ENCODE measurements around the gene MKS1. TPM values are rescaled to one million over a fixed set of nuclear protein-coding genes. Genes with fewer than 3 reads are reported as not detected.

Gene MKS1
- total and polyA plus RNA-seq, 2 experiments from 2014 or later = 14.0 to 17.4 TPM

DNA sequence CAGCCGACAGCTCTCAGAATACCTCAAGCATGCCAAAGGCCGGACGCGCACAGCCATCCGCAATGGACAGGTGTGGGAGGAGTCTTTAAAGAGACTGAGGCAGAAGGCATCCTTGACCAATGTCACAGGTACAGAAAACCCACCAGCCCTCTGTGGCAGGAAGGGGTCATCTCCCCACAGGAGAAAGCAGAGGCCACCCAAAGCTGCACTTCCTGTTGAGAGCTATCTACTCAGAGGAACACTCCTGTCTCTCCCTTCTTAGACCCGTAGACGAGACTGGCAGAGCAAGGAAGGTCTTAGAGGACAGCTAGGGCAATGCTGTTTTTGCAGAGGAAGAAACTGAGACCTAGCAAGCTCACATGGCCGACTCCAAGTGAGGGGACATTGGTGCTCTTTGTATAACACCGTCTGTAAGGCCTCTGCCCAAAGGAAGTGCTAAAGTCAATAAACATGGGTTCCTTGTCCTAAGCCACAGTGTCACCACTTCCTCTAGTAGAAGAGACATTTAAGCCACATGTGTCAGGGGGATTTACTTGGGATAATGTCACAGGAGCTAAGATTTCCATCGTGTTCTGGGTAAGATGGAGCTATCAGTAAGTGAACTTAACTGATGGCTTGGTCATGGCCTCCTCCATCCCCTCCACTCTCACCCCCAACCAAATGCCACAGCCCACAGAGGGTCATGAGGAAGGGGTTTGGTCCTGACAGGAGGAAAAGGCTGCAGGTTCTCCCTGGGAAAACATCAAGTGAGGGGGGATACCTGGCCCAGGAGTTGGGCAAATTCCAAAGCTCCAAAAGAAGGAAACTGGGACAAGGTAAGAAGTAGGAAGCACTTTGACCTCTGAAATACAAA, 28.7 kb upstream of the MKS1 start:
- ATAC-seq (no peak), DNase-seq (ENCODE audit: low spot score) (no peak)
- Histone ChIP-seq H4K20me1 (replicated peaks; ENCODE audit: insufficient read depth) (no peaks in the 10 kb centered on the region), H3K9me2 (ENCODE audit: insufficient read depth) (0 out of 2 replicates have a peak, but pooled peaks cover 4% of the 10 kb centered on the region), H3K4me3 (no peak overlapping the region), H3K4me2 (no peak overlapping the region; the same call in 1 of the 2 replicates), H3K79me2 (replicated peaks; ENCODE audit: insufficient read depth) (no peaks in the 10 kb centered on the region), H3F3A (replicated peaks; ENCODE audit: low read depth) (no peaks in the 10 kb centered on the region), H3K27me3 (ENCODE audit: insufficient read depth) (peaks cover 66% of the 10 kb centered on the region), H2AFZ (no peak overlapping the region), H3K4me1 (ENCODE audit: insufficient read depth) (peaks cover 10% of the 10 kb centered on the region; the same call in 1 of the 2 replicates), H3K36me3 (ENCODE audit: insufficient read depth) (no peaks in the 10 kb centered on the region), H3K27ac (ENCODE audit: low read depth) (no peak overlapping the region)
- H3K4me1 Mint-ChIP-seq = peaks cover 19% of the 10 kb centered on the region
- H3K9me3 Mint-ChIP-seq = peaks cover 12% of the 10 kb centered on the region
- H3K27ac Mint-ChIP-seq = no peak overlapping the region
- peaks cover 64% of the 10 kb centered on the region for H3K27me3 Mint-ChIP-seq (ENCODE audit: insufficient read depth, low read depth, poor library complexity)
- no peak overlapping the region for H3K4me3 Mint-ChIP-seq
- peaks cover 8% of the 10 kb centered on the region for H3K36me3 Mint-ChIP-seq (ENCODE audit: low read depth)
- TF ChIP-seq, protein P1, sequence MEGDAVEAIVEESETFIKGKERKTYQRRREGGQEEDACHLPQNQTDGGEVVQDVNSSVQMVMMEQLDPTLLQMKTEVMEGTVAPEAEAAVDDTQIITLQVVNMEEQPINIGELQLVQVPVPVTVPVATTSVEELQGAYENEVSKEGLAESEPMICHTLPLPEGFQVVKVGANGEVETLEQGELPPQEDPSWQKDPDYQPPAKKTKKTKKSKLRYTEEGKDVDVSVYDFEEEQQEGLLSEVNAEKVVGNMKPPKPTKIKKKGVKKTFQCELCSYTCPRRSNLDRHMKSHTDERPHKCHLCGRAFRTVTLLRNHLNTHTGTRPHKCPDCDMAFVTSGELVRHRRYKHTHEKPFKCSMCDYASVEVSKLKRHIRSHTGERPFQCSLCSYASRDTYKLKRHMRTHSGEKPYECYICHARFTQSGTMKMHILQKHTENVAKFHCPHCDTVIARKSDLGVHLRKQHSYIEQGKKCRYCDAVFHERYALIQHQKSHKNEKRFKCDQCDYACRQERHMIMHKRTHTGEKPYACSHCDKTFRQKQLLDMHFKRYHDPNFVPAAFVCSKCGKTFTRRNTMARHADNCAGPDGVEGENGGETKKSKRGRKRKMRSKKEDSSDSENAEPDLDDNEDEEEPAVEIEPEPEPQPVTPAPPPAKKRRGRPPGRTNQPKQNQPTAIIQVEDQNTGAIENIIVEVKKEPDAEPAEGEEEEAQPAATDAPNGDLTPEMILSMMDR (conservative IDR thresholded peaks at IDR 0.05; ENCODE audit: low read depth in 2 of 2) = no peak
- no peak for TF ChIP-seq POLR2AphosphoS5 (IDR thresholded peaks at IDR 0.05; ENCODE audit: low read depth)
- TF ChIP-seq, protein P2, sequence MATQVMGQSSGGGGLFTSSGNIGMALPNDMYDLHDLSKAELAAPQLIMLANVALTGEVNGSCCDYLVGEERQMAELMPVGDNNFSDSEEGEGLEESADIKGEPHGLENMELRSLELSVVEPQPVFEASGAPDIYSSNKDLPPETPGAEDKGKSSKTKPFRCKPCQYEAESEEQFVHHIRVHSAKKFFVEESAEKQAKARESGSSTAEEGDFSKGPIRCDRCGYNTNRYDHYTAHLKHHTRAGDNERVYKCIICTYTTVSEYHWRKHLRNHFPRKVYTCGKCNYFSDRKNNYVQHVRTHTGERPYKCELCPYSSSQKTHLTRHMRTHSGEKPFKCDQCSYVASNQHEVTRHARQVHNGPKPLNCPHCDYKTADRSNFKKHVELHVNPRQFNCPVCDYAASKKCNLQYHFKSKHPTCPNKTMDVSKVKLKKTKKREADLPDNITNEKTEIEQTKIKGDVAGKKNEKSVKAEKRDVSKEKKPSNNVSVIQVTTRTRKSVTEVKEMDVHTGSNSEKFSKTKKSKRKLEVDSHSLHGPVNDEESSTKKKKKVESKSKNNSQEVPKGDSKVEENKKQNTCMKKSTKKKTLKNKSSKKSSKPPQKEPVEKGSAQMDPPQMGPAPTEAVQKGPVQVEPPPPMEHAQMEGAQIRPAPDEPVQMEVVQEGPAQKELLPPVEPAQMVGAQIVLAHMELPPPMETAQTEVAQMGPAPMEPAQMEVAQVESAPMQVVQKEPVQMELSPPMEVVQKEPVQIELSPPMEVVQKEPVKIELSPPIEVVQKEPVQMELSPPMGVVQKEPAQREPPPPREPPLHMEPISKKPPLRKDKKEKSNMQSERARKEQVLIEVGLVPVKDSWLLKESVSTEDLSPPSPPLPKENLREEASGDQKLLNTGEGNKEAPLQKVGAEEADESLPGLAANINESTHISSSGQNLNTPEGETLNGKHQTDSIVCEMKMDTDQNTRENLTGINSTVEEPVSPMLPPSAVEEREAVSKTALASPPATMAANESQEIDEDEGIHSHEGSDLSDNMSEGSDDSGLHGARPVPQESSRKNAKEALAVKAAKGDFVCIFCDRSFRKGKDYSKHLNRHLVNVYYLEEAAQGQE (IDR thresholded peaks at IDR 0.05; ENCODE audit: unreplicated experiment) = no peak

DNA sequence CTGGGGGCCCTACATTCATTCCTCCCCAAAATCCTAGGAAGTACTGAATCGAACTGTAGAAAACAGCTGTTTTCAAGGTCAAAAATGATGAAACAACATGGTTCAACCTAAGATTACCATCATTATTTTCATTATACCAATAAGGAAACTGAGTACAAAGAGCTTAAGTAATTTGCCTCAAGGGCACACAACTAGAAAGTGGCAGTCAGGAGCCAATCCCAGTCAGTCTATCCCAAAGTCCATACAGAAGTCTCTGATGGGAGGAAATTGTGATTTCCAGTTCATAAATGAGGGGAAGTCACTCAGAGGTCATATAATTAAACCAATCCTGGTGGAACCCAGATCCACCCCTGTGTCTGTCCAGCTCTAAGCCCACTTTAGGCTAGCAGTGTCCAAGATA, 27.7 kb upstream of the MKS1 start:
- Histone ChIP-seq H3K36me3 (ENCODE audit: insufficient read depth) (no peaks in the 10 kb centered on the region), H3K27ac (ENCODE audit: low read depth) (no peak overlapping the region), H3K4me2 (no peak overlapping the region), H2AFZ (no peak overlapping the region), H3K79me2 (replicated peaks; ENCODE audit: insufficient read depth) (no peaks in the 10 kb centered on the region), H3K9me2 (ENCODE audit: insufficient read depth) (0 out of 2 replicates have a peak, but pooled peaks cover 4% of the 10 kb centered on the region), H4K20me1 (replicated peaks; ENCODE audit: insufficient read depth) (no peaks in the 10 kb centered on the region), H3K4me3 (no peak overlapping the region), H3K27me3 (ENCODE audit: insufficient read depth) (peaks cover 56% of the 10 kb centered on the region), H3K4me1 (ENCODE audit: insufficient read depth) (peaks cover 10% of the 10 kb centered on the region; the same call in 1 of the 2 replicates), H3F3A (replicated peaks; ENCODE audit: low read depth) (no peaks in the 10 kb centered on the region)
- Mint-ChIP-seq H3K27me3 (ENCODE audit: insufficient read depth, low read depth, poor library complexity) (peaks cover 62% of the 10 kb centered on the region), H3K36me3 (ENCODE audit: low read depth) (peaks cover 8% of the 10 kb centered on the region), H3K4me3 (no peak overlapping the region), H3K4me1 (peaks cover 23% of the 10 kb centered on the region), H3K27ac (no peak overlapping the region), H3K9me3 (peaks cover 12% of the 10 kb centered on the region)
- ATAC-seq (no peak), DNase-seq (ENCODE audit: low spot score) (no peak)
- TF ChIP-seq ZNF331 (CRISPR knock-in tag; IDR thresholded peaks at IDR 0.05; ENCODE audit: low read depth) = no peak
- TF ChIP-seq, protein P3, sequence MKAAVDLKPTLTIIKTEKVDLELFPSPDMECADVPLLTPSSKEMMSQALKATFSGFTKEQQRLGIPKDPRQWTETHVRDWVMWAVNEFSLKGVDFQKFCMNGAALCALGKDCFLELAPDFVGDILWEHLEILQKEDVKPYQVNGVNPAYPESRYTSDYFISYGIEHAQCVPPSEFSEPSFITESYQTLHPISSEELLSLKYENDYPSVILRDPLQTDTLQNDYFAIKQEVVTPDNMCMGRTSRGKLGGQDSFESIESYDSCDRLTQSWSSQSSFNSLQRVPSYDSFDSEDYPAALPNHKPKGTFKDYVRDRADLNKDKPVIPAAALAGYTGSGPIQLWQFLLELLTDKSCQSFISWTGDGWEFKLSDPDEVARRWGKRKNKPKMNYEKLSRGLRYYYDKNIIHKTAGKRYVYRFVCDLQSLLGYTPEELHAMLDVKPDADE (IDR thresholded peaks at IDR 0.05) = no peak
- no peak for TF ChIP-seq EZH2phosphoT487 (IDR thresholded peaks at IDR 0.05; ENCODE audit: unreplicated experiment)
- no peak for TF ChIP-seq JUNB (IDR thresholded peaks at IDR 0.05; ENCODE audit: unreplicated experiment)
- TF ChIP-seq NANOG (IDR thresholded peaks at IDR 0.05; ENCODE audit: borderline replicate concordance) = no peak

Data from GM23338 (cell line).